ENCODE data around the gene ISG15. TPM values are rescaled to one million over a fixed set of nuclear protein-coding genes. Genes with fewer than 3 reads are reported as not detected.
"Not testable (repeated sequence)": the region's sequence is repeated elsewhere in the genome, so short reads cannot be mapped to it uniquely, and the experiment has no call there.

The ISG15 gene
- polyA plus RNA-seq, 4 donors = 21.1 to 282 (median 182) TPM

GRCh38 chr1:973459-974292, 39.6 kb upstream of the ISG15 start:
- Histone ChIP-seq H3K4me1 (ENCODE audit: control insufficient read depth in 3 of 3, insufficient read depth in 2 of 3, low read depth in 1 of 3, low read length in 2 of 3) (no peaks in the 10 kb centered on the region), H3K9me3 (ENCODE audit: control insufficient read depth in 2 of 2, insufficient read depth in 1 of 2, low read depth in 1 of 2, low read length in 1 of 2) (peaks cover 0 to 3% of the 10 kb centered on the region in 2 donors), H3K36me3 (ENCODE audit: control insufficient read depth in 3 of 3, insufficient read depth in 2 of 3, low read depth in 1 of 3, low read length in 3 of 3) (no peaks in the 10 kb centered on the region), H3K27ac (ENCODE audit: low read depth in 1 of 3, low read length in 2 of 3) (no peak overlapping the region), H3K4me3 (ENCODE audit: low read depth in 1 of 3, low read length in 3 of 3) (no peak overlapping the region), H3K27me3 (ENCODE audit: control insufficient read depth in 3 of 3, insufficient read depth in 3 of 3, low read length in 3 of 3) (peaks cover 0 to 61% (median 10%) of the 10 kb centered on the region in 3 donors)
- 76 to 84% (median 81%) methylated on average over 22 to 28 of the region's 28 CpGs for WGBS, 3 donors
- FAIRE-seq (no peak), DNase-seq (no peak)

GRCh38 chr1:974293-974640, 39.0 kb upstream of the ISG15 start:
- peaks cover 0 to 55% (median 10%) of the 10 kb centered on the region in 3 donors for H3K27me3 ChIP-seq (ENCODE audit: control insufficient read depth in 3 of 3, insufficient read depth in 3 of 3, low read length in 3 of 3)
- H3K36me3 ChIP-seq (ENCODE audit: control insufficient read depth in 3 of 3, insufficient read depth in 2 of 3, low read depth in 1 of 3, low read length in 3 of 3) = no peaks in the 10 kb centered on the region
- FAIRE-seq (no peak), DNase-seq (no peak)
- H3K4me1 ChIP-seq (ENCODE audit: control insufficient read depth in 3 of 3, insufficient read depth in 2 of 3, low read depth in 1 of 3, low read length in 2 of 3) = no peaks in the 10 kb centered on the region
- no peak overlapping the region for H3K4me3 ChIP-seq (ENCODE audit: low read depth in 1 of 3, low read length in 3 of 3)
- no peak overlapping the region for H3K27ac ChIP-seq (ENCODE audit: low read depth in 1 of 3, low read length in 2 of 3)
- WGBS, 3 donors = 79 to 92% (median 90%) methylated on average over 10 to 11 of the region's 11 CpGs
- peaks cover 0 to 3% of the 10 kb centered on the region in 2 donors for H3K9me3 ChIP-seq (ENCODE audit: control insufficient read depth in 2 of 2, insufficient read depth in 1 of 2, low read depth in 1 of 2, low read length in 1 of 2)

GRCh38 chr1:974687-975328, 38.5 kb upstream of the ISG15 start:
- no peak overlapping the region for H3K4me3 ChIP-seq (ENCODE audit: low read depth in 1 of 3, low read length in 3 of 3)
- H3K27ac ChIP-seq (ENCODE audit: low read depth in 1 of 3, low read length in 2 of 3) = no peak overlapping the region
- 62 to 70% (median 69%) methylated on average over 17 of the region's 17 CpGs for WGBS, 3 donors
- H3K4me1 ChIP-seq (ENCODE audit: control insufficient read depth in 3 of 3, insufficient read depth in 2 of 3, low read depth in 1 of 3, low read length in 2 of 3) = no peaks in the 10 kb centered on the region
- H3K9me3 ChIP-seq (ENCODE audit: control insufficient read depth in 2 of 2, insufficient read depth in 1 of 2, low read depth in 1 of 2, low read length in 1 of 2) = peaks cover 0 to 3% of the 10 kb centered on the region in 2 donors
- H3K27me3 ChIP-seq (ENCODE audit: control insufficient read depth in 3 of 3, insufficient read depth in 3 of 3, low read length in 3 of 3) = peaks cover 0 to 50% (median 10%) of the 10 kb centered on the region in 3 donors
- FAIRE-seq = no peak
- no peaks in the 10 kb centered on the region for H3K36me3 ChIP-seq (ENCODE audit: control insufficient read depth in 3 of 3, insufficient read depth in 2 of 3, low read depth in 1 of 3, low read length in 3 of 3)
- DNase-seq = no peak

- no peaks in the 10 kb centered on the region for H3K4me1 ChIP-seq (ENCODE audit: control insufficient read depth in 3 of 3, insufficient read depth in 2 of 3, low read depth in 1 of 3, low read length in 2 of 3)
- DNase-seq (no peak), FAIRE-seq (no peak)
- H3K36me3 ChIP-seq (ENCODE audit: control insufficient read depth in 3 of 3, insufficient read depth in 2 of 3, low read depth in 1 of 3, low read length in 3 of 3) = no peaks in the 10 kb centered on the region
- peaks cover 0 to 3% of the 10 kb centered on the region in 2 donors for H3K9me3 ChIP-seq (ENCODE audit: control insufficient read depth in 2 of 2, insufficient read depth in 1 of 2, low read depth in 1 of 2, low read length in 1 of 2)
- peaks cover 0 to 47% (median 9%) of the 10 kb centered on the region in 3 donors for H3K27me3 ChIP-seq (ENCODE audit: control insufficient read depth in 3 of 3, insufficient read depth in 3 of 3, low read length in 3 of 3)
- H3K27ac ChIP-seq (ENCODE audit: low read depth in 1 of 3, low read length in 2 of 3) = no peak overlapping the region
- H3K4me3 ChIP-seq (ENCODE audit: low read depth in 1 of 3, low read length in 3 of 3) = no peak overlapping the region
- WGBS, 3 donors = 37 to 70% (median 41%) methylated on average over 9 of the region's 9 CpGs
These were observed 37.9 kb upstream of the ISG15 start for GRCh38 chr1:975365-975764.

GRCh38 chr1:975896-976683, 37.2 kb upstream of the ISG15 start:
- Histone ChIP-seq H3K36me3 (ENCODE audit: control insufficient read depth in 3 of 3, insufficient read depth in 2 of 3, low read depth in 1 of 3, low read length in 3 of 3) (no peaks in the 10 kb centered on the region), H3K4me3 (ENCODE audit: low read depth in 1 of 3, low read length in 3 of 3) (peak overlapping the region in 2 of 3 donors; percentile 10 to 30), H3K4me1 (ENCODE audit: control insufficient read depth in 3 of 3, insufficient read depth in 2 of 3, low read depth in 1 of 3, low read length in 2 of 3) (no peaks in the 10 kb centered on the region), H3K27ac (ENCODE audit: low read depth in 1 of 3, low read length in 2 of 3) (no peak overlapping the region), H3K27me3 (ENCODE audit: control insufficient read depth in 3 of 3, insufficient read depth in 3 of 3, low read length in 3 of 3) (peaks cover 0 to 45% (median 7%) of the 10 kb centered on the region in 3 donors), H3K9me3 (ENCODE audit: control insufficient read depth in 2 of 2, insufficient read depth in 1 of 2, low read depth in 1 of 2, low read length in 1 of 2) (peaks cover 0 to 3% of the 10 kb centered on the region in 2 donors)
- WGBS, 3 donors = 1 to 6% (median 3%) methylated on average over 37 to 40 of the region's 40 CpGs
- FAIRE-seq = no peak
- DNase-seq = peak; percentile 68 to 75

- WGBS, 3 donors = 57 to 63% (median 58%) methylated on average over 11 to 16 of the region's 39 CpGs
- not testable (repeated sequence) for H3K4me1 ChIP-seq (ENCODE audit: control insufficient read depth in 3 of 3, insufficient read depth in 2 of 3, low read depth in 1 of 3, low read length in 2 of 3); H3K27ac ChIP-seq (ENCODE audit: low read depth in 1 of 3, low read length in 2 of 3); H3K36me3 ChIP-seq (ENCODE audit: control insufficient read depth in 3 of 3, insufficient read depth in 2 of 3, low read depth in 1 of 3, low read length in 3 of 3); H3K9me3 ChIP-seq (ENCODE audit: control insufficient read depth in 2 of 2, insufficient read depth in 1 of 2, low read depth in 1 of 2, low read length in 1 of 2); H3K4me3 ChIP-seq (ENCODE audit: low read depth in 1 of 3, low read length in 3 of 3); DNase-seq; FAIRE-seq
- H3K27me3 ChIP-seq (ENCODE audit: control insufficient read depth in 3 of 3, insufficient read depth in 3 of 3, low read length in 3 of 3) = peaks cover 0 to 45% (median 4%) of the 10 kb centered on the region in 3 donors
These were observed 36.5 kb upstream of the ISG15 start for GRCh38 chr1:976791-977190.

- peaks cover 0 to 3% of the 10 kb centered on the region in 2 donors for H3K9me3 ChIP-seq (ENCODE audit: control insufficient read depth in 2 of 2, insufficient read depth in 1 of 2, low read depth in 1 of 2, low read length in 1 of 2)
- no peaks in the 10 kb centered on the region for H3K36me3 ChIP-seq (ENCODE audit: control insufficient read depth in 3 of 3, insufficient read depth in 2 of 3, low read depth in 1 of 3, low read length in 3 of 3)
- no peak overlapping the region for H3K4me3 ChIP-seq (ENCODE audit: low read depth in 1 of 3, low read length in 3 of 3)
- no peak for DNase-seq
- H3K27ac ChIP-seq (ENCODE audit: low read depth in 1 of 3, low read length in 2 of 3) = no peak overlapping the region
- H3K27me3 ChIP-seq (ENCODE audit: control insufficient read depth in 3 of 3, insufficient read depth in 3 of 3, low read length in 3 of 3) = peaks cover 0 to 48% (median 5%) of the 10 kb centered on the region in 3 donors
- no peaks in the 10 kb centered on the region for H3K4me1 ChIP-seq (ENCODE audit: control insufficient read depth in 3 of 3, insufficient read depth in 2 of 3, low read depth in 1 of 3, low read length in 2 of 3)
- WGBS, 3 donors = 74 to 86% (median 81%) methylated on average over 40 to 44 of the region's 44 CpGs
- no peak for FAIRE-seq
These were observed 35.0 kb upstream of the ISG15 start for GRCh38 chr1:978069-978834.

All from small intestine (tissue), 7 donors.